Lower leg skin (tissue), 4 donors: ENCODE measurements around the gene SMIM29. TPM values are rescaled to one million over a fixed set of nuclear protein-coding genes. Genes with fewer than 3 reads are reported as not detected.

Source experiments
- DNase-seq, 2 donors: peaks; one replicate each; pipeline ENCODE4 v3.0.0-alpha.2; 2019; ENCODE audit warnings: low spot score in 2 of 2
- H3K4me3 ChIP-seq: fragments of 200-600 bp; sonication (generic); 2 replicates; pipeline ENCODE4 v1.5.1; 2017; ENCODE audit warnings: mild to moderate bottlenecking, low read depth; ENCODE audit not compliant: poor library complexity, severe bottlenecking
- POLR2A ChIP-seq, 2 donors: fragments of 450-650 bp; IDR thresholded peaks; one replicate each; pipeline ENCODE4 v1.6.1; 2016 to 2017; ENCODE audit warnings: antibody characterized with exemption in 2 of 2, mild to moderate bottlenecking in 1 of 2, moderate library complexity in 1 of 2
- WGBS, 2 donors: methylation state at CpG; one replicate each; pipeline ENCODE4 v1.1.5; 2018; 5-methylcytosine and 5-hydroxymethylcytosine counted together
- intact Hi-C: fragments of 100-400 bp; cut with DNase I; formaldehyde crosslinking; loops from one replicate; pipeline ENCODE4 v1.15.0; 2023; ENCODE audit warnings: low total_unique reads
- total RNA-seq, 4 donors: library from RNA; depleted of rRNA; stranded (reverse); fragments of >200 nt; gene quantifications; one replicate each; pipeline ENCODE4 v1.1.0, GENCODE V29; 2016
- TF ChIP-seq, protein P1 (sequence below), 3 donors: fragments of 450-650 bp; IDR thresholded peaks; one replicate each; pipeline ENCODE4 v1.5.1; 2016; ENCODE audit warnings: antibody characterized with exemption in 3 of 3, mild to moderate bottlenecking in 3 of 3, moderate library complexity in 2 of 3

Gene SMIM29
- total RNA-seq, 4 donors from 2014 or later: 34.3 to 92.2 (median 57.1) TPM

DNA sequence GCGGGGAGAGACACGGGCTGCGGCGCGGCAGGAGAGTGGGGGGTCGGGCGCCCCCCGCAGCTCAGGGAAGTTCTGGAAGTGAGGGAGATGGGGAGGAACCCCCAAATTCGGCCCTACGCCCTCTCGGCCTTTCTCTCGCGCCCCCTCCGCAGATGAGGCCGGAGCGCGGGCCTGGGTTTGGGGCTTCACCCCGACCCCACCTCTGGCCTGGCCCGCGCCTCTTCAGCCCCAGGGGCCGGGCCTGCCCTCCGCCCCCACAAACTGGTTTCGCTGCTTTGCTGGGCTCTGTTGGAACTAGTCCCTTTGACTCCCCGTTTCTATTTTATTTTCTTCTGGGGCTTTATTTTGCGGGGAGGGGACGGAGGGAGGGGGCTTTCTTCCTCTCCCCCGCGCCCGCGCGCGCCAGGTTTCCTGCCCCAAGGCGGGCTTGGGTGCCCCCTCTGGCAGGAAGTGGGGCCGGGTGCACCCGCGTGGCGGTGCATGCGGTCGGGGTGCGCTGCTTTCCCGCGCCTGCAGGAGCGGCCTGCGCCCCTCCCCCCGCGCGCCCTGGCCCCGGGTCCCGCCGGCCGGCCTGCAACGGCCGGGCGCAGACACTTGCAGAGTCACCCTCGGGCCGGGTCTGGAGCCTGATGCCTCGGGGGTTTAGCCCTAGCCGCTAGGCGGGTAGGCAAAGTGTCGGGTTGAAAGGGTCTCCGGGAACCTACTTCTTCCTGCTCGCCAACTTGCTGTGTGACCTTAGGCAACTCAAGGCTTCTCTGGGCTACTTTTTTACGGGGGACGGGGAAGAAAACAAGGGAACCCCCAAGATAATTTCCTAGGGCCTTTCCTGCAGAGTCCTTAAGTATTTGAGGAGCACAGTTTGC is 10.9 kb downstream of the SMIM29 start:
- H3K4me3 ChIP-seq: peak overlapping the region; percentile 41
- intact Hi-C loops: no loop called here
- peak in 1 of 2 donors; percentile 88 for DNase-seq
- WGBS, 2 donors: 6 to 10% methylated on average over 52 to 64 of the region's 64 CpGs
- TF ChIP-seq POLR2A (IDR thresholded peaks at IDR 0.05): no peak
- TF ChIP-seq, protein P1, sequence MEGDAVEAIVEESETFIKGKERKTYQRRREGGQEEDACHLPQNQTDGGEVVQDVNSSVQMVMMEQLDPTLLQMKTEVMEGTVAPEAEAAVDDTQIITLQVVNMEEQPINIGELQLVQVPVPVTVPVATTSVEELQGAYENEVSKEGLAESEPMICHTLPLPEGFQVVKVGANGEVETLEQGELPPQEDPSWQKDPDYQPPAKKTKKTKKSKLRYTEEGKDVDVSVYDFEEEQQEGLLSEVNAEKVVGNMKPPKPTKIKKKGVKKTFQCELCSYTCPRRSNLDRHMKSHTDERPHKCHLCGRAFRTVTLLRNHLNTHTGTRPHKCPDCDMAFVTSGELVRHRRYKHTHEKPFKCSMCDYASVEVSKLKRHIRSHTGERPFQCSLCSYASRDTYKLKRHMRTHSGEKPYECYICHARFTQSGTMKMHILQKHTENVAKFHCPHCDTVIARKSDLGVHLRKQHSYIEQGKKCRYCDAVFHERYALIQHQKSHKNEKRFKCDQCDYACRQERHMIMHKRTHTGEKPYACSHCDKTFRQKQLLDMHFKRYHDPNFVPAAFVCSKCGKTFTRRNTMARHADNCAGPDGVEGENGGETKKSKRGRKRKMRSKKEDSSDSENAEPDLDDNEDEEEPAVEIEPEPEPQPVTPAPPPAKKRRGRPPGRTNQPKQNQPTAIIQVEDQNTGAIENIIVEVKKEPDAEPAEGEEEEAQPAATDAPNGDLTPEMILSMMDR (IDR thresholded peaks at IDR 0.05): no peak

DNA sequence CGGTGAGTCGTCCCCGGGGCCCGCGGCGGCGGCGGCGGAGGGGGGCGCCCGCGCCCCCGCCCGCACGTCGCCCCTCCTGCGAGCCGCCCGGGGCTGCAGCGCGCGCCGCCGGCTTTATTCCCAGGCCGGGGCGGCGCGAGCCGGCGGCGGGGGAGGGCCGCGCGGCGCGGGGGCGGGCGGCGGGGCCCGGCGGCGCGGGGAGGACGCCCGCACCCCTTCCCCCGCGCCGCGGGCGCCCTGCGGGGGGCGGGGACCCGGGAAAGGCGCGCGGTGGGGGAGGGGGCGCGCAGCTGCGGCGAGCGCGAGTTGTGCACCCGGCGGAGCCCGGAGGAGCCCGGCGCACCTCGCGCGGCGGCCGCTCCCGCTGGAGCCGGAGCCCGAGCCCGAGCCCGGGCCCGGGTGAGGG is 11.5 kb downstream of the SMIM29 start:
- H3K4me3 ChIP-seq: peak overlapping the region; percentile 46
- no peak for TF ChIP-seq POLR2A (IDR thresholded peaks at IDR 0.05)
- no peak for DNase-seq
- 0% methylated on average over 3 of the region's 78 CpGs; no CpG with 5 or more reads in 1 of the 2 donors for WGBS, 2 donors
- intact Hi-C loops: no loop called here

DNA sequence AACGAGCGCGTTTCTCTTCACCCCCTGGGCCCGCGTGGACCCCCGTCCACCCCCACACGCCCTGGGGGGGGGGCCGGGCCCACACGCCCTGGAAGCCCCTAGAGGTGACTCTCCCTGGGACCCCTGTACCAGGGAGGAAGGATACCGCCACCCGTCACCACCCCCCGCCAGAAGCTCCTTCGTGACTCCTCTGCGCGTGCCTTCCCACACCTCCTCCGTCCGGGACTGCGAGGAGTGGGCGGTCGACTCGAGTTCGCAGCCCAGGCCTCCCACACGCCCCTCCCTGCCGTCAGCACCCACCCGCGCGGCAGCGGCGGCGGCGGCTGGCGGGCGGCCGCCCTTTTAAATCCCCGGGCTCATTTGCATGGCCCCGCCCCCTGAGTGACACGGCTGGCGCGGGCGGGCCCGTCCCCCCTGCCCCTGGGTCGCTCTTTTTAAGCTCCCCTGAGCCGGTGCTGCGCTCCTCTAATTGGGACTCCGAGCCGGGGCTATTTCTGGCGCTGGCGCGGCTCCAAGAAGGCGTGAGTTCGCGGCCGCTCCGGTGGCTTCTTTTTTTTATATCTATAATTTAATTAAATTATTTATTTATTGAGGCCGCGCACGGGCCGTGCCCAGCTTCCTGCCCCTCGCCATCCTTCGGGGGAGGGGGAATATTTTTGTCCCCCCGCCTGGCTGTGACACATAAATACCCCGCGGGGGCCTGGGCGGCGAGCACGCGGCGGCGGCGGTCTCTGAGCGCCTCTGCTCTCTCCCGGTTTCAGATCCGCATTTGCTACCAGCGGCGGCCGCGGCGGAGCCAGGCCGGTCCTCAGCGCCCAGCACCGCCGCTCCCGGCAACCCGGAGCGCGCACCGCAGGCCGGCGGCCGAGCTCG is 12.1 kb downstream of the SMIM29 start, which contains the start of gene HMGA1:
HMGA1 (plus strand) TSS at position 431 of the 873 bp plus-strand sequence. CDS start 3,908 bp downstream, outside the sequence.
- DNase-seq: peak; percentile 82 to 97
- WGBS, 2 donors: 1% methylated on average over 43 to 55 of the region's 91 CpGs
- intact Hi-C loops: no loop called here
- H3K4me3 ChIP-seq: peak within 1 kb of the TSS; percentile 46
- TF ChIP-seq, protein P1 (IDR thresholded peaks at IDR 0.05): no peak
- TF ChIP-seq POLR2A (IDR thresholded peaks at IDR 0.05): peak in 1 of 2 donors; percentile 58

DNA sequence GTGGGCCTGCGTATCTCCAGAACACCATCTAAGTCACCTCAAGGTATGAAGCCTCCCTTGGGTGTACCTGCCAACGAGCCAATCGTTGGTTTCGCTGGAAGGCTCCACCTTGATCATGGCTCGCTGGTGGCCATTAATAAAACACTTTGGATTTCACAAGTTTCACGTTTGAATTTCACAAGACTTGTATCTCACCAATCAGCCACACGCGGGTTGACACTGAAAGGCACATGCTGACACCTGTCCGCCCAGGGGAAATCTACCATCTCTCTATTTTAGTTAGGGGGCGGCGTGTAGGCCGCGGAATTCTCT is 12.7 kb downstream of the SMIM29 start:
- TF ChIP-seq, protein P1 (IDR thresholded peaks at IDR 0.05): no peak
- TF ChIP-seq POLR2A (IDR thresholded peaks at IDR 0.05): no peak
- H3K4me3 ChIP-seq: peak overlapping the region; percentile 46
- intact Hi-C loops: no loop called here
- peak; percentile 63 to 89 for DNase-seq
- whole genome bisulfite sequencing, 2 donors: 18 to 36% methylated on average over 9 to 13 of the region's 13 CpGs

DNA sequence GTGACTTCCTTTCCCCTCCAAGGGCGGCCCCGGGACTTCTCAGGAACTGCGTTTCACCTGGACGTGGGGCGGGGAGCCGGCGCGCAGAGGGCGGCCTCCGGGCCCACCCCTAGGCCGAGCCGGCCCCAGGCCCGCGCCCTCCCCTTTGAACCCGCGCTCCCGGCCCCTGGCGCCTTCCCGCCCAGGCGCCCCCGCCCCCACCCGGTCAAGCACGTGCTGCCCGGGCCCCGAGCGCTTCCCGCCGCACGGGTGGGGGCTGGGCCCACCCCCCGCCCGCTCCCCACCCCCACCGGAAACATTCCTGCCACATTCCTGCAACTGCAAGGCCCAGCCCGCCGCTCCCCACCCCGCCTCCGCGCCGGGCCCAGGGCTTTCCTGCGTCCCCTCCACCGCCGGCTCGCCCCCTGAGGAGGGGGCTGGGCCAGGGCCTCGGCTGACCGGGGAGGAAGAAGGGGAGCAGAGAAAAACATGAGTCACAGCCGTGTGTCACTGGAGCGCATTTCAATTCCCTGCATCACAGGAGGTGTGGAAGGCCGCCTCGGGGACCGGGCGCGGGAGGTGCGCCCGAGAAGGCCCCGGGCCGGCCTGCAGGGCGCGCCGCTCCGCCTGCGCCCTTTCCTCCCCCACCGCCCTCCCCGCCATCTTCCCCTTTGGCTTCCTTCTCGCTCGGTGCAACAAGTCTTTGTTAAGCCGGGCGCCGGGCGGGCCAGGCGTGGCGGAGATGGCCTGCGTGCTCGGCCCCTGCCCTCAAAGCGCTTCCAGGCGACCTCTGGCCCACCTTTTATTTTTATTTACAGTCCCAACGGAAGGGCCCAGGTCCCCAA is 13.3 kb downstream of the SMIM29 start:
- intact Hi-C loops: no loop called here
- peak overlapping the region; percentile 46 for H3K4me3 ChIP-seq
- 11 to 22% methylated on average over 34 to 46 of the region's 75 CpGs for WGBS, 2 donors
- peak in 1 of 2 donors; percentile 90 for DNase-seq
- no peak for TF ChIP-seq POLR2A (IDR thresholded peaks at IDR 0.05)
- TF ChIP-seq, protein P1 (IDR thresholded peaks at IDR 0.05): no peak
